Measurements from ENCODE around the gene FBN1. TPM values are rescaled to one million over a fixed set of nuclear protein-coding genes. Genes with fewer than 3 reads are reported as not detected.

Gene FBN1
- total RNA-seq, 1 donor from 2014 or later = 54.0 TPM

- H3K27ac Mint-ChIP-seq (ENCODE audit: unreplicated experiment) = no peak overlapping the region
- no peak overlapping the region for H3K4me3 Mint-ChIP-seq (ENCODE audit: unreplicated experiment)
- no peaks in the 10 kb centered on the region for H3K9me3 Mint-ChIP-seq (ENCODE audit: unreplicated experiment)
- no peaks in the 10 kb centered on the region for H3K36me3 Mint-ChIP-seq (ENCODE audit: low read depth, unreplicated experiment)
- peaks cover 13% of the 10 kb centered on the region for H3K4me1 Mint-ChIP-seq (ENCODE audit: unreplicated experiment)
- TF ChIP-seq CTCF (IDR thresholded peaks at IDR 0.05; ENCODE audit: unreplicated experiment) = no peak
- DNase-seq (ENCODE audit: low spot score) = no peak
- no peaks in the 10 kb centered on the region for H3K27me3 Mint-ChIP-seq (ENCODE audit: unreplicated experiment)
Measured at GRCh38 chr15:48449734-48450133, 195.8 kb downstream of the FBN1 start.

GRCh38 chr15:48447657-48448056, 197.9 kb downstream of the FBN1 start:
- no peak for DNase-seq (ENCODE audit: low spot score)
- TF ChIP-seq CTCF (IDR thresholded peaks at IDR 0.05; ENCODE audit: unreplicated experiment) = no peak
- peaks cover 13% of the 10 kb centered on the region for H3K4me1 Mint-ChIP-seq (ENCODE audit: unreplicated experiment)
- no peak overlapping the region for H3K27ac Mint-ChIP-seq (ENCODE audit: unreplicated experiment)
- H3K27me3 Mint-ChIP-seq (ENCODE audit: unreplicated experiment) = no peaks in the 10 kb centered on the region
- no peak overlapping the region for H3K4me3 Mint-ChIP-seq (ENCODE audit: unreplicated experiment)
- no peaks in the 10 kb centered on the region for H3K9me3 Mint-ChIP-seq (ENCODE audit: unreplicated experiment)
- H3K36me3 Mint-ChIP-seq (ENCODE audit: low read depth, unreplicated experiment) = no peaks in the 10 kb centered on the region

GRCh38 chr15:48447058-48447457, 198.5 kb downstream of the FBN1 start:
- DNase-seq (ENCODE audit: low spot score) = no peak
- Mint-ChIP-seq H3K9me3 (ENCODE audit: unreplicated experiment) (no peaks in the 10 kb centered on the region), H3K4me3 (ENCODE audit: unreplicated experiment) (no peak overlapping the region), H3K27ac (ENCODE audit: unreplicated experiment) (no peak overlapping the region), H3K36me3 (ENCODE audit: low read depth, unreplicated experiment) (no peaks in the 10 kb centered on the region), H3K4me1 (ENCODE audit: unreplicated experiment) (peaks cover 13% of the 10 kb centered on the region), H3K27me3 (ENCODE audit: unreplicated experiment) (no peaks in the 10 kb centered on the region)
- TF ChIP-seq CTCF (IDR thresholded peaks at IDR 0.05; ENCODE audit: unreplicated experiment) = no peak

GRCh38 chr15:48442011-48442410, 203.5 kb downstream of the FBN1 start:
- Mint-ChIP-seq H3K9me3 (ENCODE audit: unreplicated experiment) (no peaks in the 10 kb centered on the region), H3K36me3 (ENCODE audit: low read depth, unreplicated experiment) (peaks cover 4% of the 10 kb centered on the region), H3K27me3 (ENCODE audit: unreplicated experiment) (peaks cover 2% of the 10 kb centered on the region), H3K4me3 (ENCODE audit: unreplicated experiment) (no peak overlapping the region), H3K27ac (ENCODE audit: unreplicated experiment) (no peak overlapping the region), H3K4me1 (ENCODE audit: unreplicated experiment) (no peaks in the 10 kb centered on the region)
- DNase-seq (ENCODE audit: low spot score) = no peak
- no peak for TF ChIP-seq CTCF (IDR thresholded peaks at IDR 0.05; ENCODE audit: unreplicated experiment)

GRCh38 chr15:48440084-48440483, 205.4 kb downstream of the FBN1 start:
- Mint-ChIP-seq H3K4me3 (ENCODE audit: unreplicated experiment) (no peak overlapping the region), H3K27ac (ENCODE audit: unreplicated experiment) (no peak overlapping the region), H3K27me3 (ENCODE audit: unreplicated experiment) (peaks cover 2% of the 10 kb centered on the region), H3K9me3 (ENCODE audit: unreplicated experiment) (no peaks in the 10 kb centered on the region), H3K4me1 (ENCODE audit: unreplicated experiment) (no peaks in the 10 kb centered on the region), H3K36me3 (ENCODE audit: low read depth, unreplicated experiment) (peaks cover 4% of the 10 kb centered on the region)
- DNase-seq (ENCODE audit: low spot score) = no peak
- no peak for TF ChIP-seq CTCF (IDR thresholded peaks at IDR 0.05; ENCODE audit: unreplicated experiment)
